Activated CD4-positive, alpha-beta T cell treated with anti-CD3 and anti-CD28 coated beads for 36 hours (primary cell): Measurements from ENCODE around the gene MYCN. TPM values are rescaled to one million over a fixed set of nuclear protein-coding genes. Genes with fewer than 3 reads are reported as not detected.
"Not testable (repeated sequence)": the region's sequence is repeated elsewhere in the genome, so short reads cannot be mapped to it uniquely, and the experiment has no call there.

ENCODE experiments used
- ATAC-seq: fragments of 200-7000 bp; cut with Tn5 transposase; one replicate; pipeline ENCODE4 v1.10.0; 2021; ENCODE audit warnings: mild to moderate bottlenecking, moderate library complexity
- CTCF ChIA-PET: fragments of 350-600 bp; sonication (Branson Sonifier 250); formaldehyde crosslinking; loops from one replicate; lab custom pipeline; 2021; ENCODE audit warnings: antibody characterized with exemption; lab: Charles Lee
- POLR2A ChIA-PET: fragments of 350-600 bp; sonication (Branson Sonifier 250); formaldehyde crosslinking; loops from one replicate; lab custom pipeline; 2021; ENCODE audit warnings: antibody characterized with exemption, inconsistent platforms; lab: Charles Lee
- DNase-seq: peaks from one replicate; pipeline ENCODE4 v3.0.0-alpha.2; 2020
- H3K27ac Mint-ChIP-seq: one replicate; pipeline ENCODE4 v1.8.0; 2021; ENCODE audit warnings: mixed read lengths
- H3K27me3 Mint-ChIP-seq: one replicate; pipeline ENCODE4 v1.8.0; 2021; ENCODE audit warnings: mixed read lengths
- H3K36me3 Mint-ChIP-seq: one replicate; pipeline ENCODE4 v1.8.0; 2021; ENCODE audit warnings: low read depth, mixed read lengths
- H3K4me1 Mint-ChIP-seq: one replicate; pipeline ENCODE4 v1.8.0; 2021; ENCODE audit warnings: mixed read lengths
- H3K4me3 Mint-ChIP-seq: one replicate; pipeline ENCODE4 v1.8.0; 2021; ENCODE audit warnings: mild to moderate bottlenecking, moderate library complexity, mixed read lengths
- H3K9me3 Mint-ChIP-seq: one replicate; pipeline ENCODE4 v1.8.0; 2021; ENCODE audit warnings: low read depth, mixed read lengths
- intact Hi-C, 2 experiments: fragments of 100-400 bp; cut with DNase I in 1 of 2; cut with micrococcal nuclease in 1 of 2; formaldehyde crosslinking; loops; one replicate each; pipeline versions ENCODE4 v1.14.2 to v1.15.1; 2022 to 2024; cut with DNase I, micrococcal nuclease
- total RNA-seq, 2 experiments: library from RNA; stranded (reverse); gene quantifications; one replicate each; pipeline ENCODE4 v1.2.3, GENCODE V29; 2021

The MYCN gene
- total RNA-seq, 2 experiments from 2014 or later = 0.18 to 0.28 TPM

GRCh38 chr2:15923597-15923996 lies 16.8 kb upstream of the MYCN start:
- intact Hi-C loops = no loop called here
- no peaks in the 10 kb centered on the region for H3K4me1 Mint-ChIP-seq
- POLR2A ChIA-PET = no interaction called here
- ATAC-seq (no peak), DNase-seq (no peak)
- CTCF ChIA-PET = no interaction called here
- H3K36me3 Mint-ChIP-seq = no peaks in the 10 kb centered on the region
- no peaks in the 10 kb centered on the region for H3K9me3 Mint-ChIP-seq
- no peaks in the 10 kb centered on the region for H3K27me3 Mint-ChIP-seq
- no peak overlapping the region for H3K27ac Mint-ChIP-seq
- no peak overlapping the region for H3K4me3 Mint-ChIP-seq

DNA sequence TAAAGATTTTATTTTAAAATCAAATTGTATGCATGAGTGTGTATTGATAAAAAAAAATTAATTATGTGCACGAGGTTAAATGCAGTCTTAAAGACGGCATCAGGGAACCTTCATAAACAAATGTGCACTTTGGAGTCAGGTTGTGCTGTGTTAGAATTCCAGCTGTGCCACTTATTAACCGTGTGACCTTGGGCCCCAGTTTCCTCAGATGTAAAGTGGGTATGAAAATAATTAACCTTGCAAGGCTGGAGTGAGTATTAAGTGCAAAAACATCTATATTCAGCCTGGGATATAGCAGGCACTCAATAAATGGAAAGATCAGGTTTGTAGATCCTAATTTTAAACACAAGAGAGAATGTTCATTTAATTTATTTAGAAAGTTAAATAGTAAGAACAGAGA lies 14.5 kb upstream of the MYCN start:
- DNase-seq (no peak), ATAC-seq (no peak)
- intact Hi-C loops = no loop called here
- Mint-ChIP-seq H3K4me3 (no peak overlapping the region), H3K9me3 (no peaks in the 10 kb centered on the region), H3K4me1 (no peaks in the 10 kb centered on the region), H3K36me3 (no peaks in the 10 kb centered on the region), H3K27me3 (no peaks in the 10 kb centered on the region), H3K27ac (no peak overlapping the region)
- ChIA-PET POLR2A (interaction anchor here (0.7 kb wide), 1 partner anchor 1693 kb away, joined by 5 read pairs; no protein-coding TSS in a partner anchor), CTCF (no interaction called here)

DNA sequence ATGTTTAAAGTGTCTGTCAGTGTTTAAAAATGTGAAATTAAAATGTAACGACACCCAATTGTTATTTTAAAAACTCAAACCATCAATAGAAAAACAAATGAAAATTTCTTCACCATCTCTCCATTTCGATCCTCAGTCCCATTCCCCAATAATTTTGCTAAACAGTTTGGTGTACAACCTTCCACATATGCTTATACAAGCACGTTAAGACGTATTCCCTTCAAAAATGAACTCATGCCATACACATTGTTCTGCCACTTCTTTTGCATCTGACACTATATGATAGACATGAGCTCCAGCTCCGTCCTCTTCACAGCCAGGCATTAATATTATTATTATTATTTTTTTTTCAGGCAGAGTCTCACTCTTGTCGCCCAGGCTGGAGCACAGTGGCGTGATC lies 14.1 kb upstream of the MYCN start:
- DNase-seq (no peak), ATAC-seq (no peak)
- ChIA-PET CTCF (interaction anchor here (0.6 kb wide), 1 partner anchor 27 kb away, joined by 4 read pairs; no protein-coding TSS in a partner anchor), POLR2A (interaction anchor here (0.7 kb wide), 1 partner anchor 1693 kb away, joined by 5 read pairs; no protein-coding TSS in a partner anchor)
- no peak overlapping the region for H3K27ac Mint-ChIP-seq
- H3K36me3 Mint-ChIP-seq = no peaks in the 10 kb centered on the region
- H3K9me3 Mint-ChIP-seq = no peaks in the 10 kb centered on the region
- H3K4me3 Mint-ChIP-seq = no peak overlapping the region
- H3K27me3 Mint-ChIP-seq = no peaks in the 10 kb centered on the region
- intact Hi-C loops = no loop called here
- no peaks in the 10 kb centered on the region for H3K4me1 Mint-ChIP-seq

- ATAC-seq = no peak
- no peaks in the 10 kb centered on the region for H3K4me1 Mint-ChIP-seq
- H3K27ac Mint-ChIP-seq = no peak overlapping the region
- no peak overlapping the region for H3K4me3 Mint-ChIP-seq
- CTCF ChIA-PET = no interaction called here
- H3K9me3 Mint-ChIP-seq = no peaks in the 10 kb centered on the region
- POLR2A ChIA-PET = no interaction called here
- H3K36me3 Mint-ChIP-seq = no peaks in the 10 kb centered on the region
- DNase-seq = no peak
- H3K27me3 Mint-ChIP-seq = no peaks in the 10 kb centered on the region
- intact Hi-C loops = no loop called here
Measured at GRCh38 chr2:15927551-15928218, 12.7 kb upstream of the MYCN start.

DNA sequence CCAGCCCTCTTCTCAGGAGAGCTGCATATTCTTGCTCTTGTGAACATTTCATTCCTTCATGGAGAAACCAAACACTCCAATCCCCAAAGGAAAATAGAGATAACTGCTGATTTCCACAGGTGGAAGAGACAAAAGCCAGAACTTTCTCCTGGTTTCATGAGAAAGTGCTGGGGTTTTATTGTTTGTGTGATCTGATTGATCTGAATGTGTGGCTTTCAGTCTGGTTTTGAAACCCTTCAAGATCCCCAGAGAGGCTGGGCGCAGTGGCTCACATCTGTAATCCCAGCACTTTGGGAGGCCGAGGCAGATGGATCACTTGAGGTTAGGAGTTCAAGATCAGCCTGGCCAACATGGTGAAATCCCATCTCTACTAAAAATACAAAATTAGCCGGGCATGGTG lies 11.3 kb upstream of the MYCN start:
- H3K9me3 Mint-ChIP-seq, H3K36me3 Mint-ChIP-seq, H3K27me3 Mint-ChIP-seq, POLR2A ChIA-PET, DNase-seq, ATAC-seq, intact Hi-C loops, CTCF ChIA-PET, H3K4me3 Mint-ChIP-seq, H3K27ac Mint-ChIP-seq, H3K4me1 Mint-ChIP-seq: not testable (repeated sequence)

DNA sequence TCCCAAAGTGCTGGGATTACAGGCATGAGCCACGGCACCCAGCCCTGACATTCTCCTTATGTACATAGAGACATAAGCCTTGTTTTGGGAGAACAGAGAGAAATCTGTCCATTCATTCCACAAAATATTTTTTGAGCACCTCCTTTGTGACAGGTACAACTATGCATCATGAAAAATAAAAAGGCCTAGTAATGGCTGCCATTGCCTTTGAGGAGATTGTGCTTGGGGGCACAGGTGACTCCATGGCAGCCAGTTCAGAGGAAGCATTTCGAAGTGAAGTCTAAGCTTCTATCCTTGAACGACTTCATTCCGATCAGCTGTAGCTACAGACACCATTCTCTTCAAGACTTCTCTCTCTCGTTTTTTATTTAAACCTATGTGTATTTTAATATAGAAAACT lies 10.5 kb upstream of the MYCN start:
- no peak for ATAC-seq
- DNase-seq = no peak
- CTCF ChIA-PET = interaction anchor here (0.7 to 2.0 kb wide), 2 partner anchors 10 to 758 kb away, joined by 3 to 8 read pairs; no protein-coding TSS in a partner anchor
- Mint-ChIP-seq H3K9me3 (no peaks in the 10 kb centered on the region), H3K4me3 (no peak overlapping the region), H3K27ac (no peak overlapping the region), H3K27me3 (no peaks in the 10 kb centered on the region), H3K36me3 (no peaks in the 10 kb centered on the region), H3K4me1 (no peaks in the 10 kb centered on the region)
- intact Hi-C loops = no loop called here
- POLR2A ChIA-PET = no interaction called here

DNA sequence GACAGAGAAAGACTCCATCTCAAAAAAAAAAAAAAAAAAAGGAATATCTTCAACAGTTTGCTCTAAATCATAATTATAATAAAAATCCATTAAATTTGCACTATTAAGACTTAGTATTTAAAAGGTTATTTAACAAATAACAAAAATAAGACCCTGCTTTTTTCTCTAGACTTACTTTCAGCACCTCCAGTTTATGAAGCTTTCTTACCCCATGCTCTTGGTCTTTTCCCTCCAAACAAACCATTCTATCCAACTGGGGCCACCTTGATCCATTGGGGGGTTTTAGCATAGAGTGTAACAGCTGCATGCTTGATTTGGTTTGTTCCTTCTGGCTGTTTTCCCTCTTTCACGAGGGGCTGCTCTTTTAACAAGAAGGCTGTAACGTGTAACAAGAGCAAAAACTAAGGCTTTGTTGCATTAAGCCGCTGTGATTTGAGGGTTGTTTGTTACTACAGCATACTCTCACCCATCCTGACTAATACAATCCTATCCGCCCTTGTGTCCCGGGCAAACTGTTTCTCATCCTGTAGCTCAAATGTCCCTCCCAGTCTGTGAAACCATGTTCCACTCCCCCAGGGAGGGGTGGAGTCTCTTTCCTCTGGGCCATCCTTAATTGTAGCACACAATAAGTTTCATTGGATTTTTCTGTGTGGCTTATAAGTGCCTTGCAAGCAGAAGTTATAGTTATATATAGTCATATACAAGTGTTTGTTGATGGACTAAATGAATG lies 9.6 kb upstream of the MYCN start:
- POLR2A ChIA-PET = no interaction called here
- H3K4me1 Mint-ChIP-seq = no peaks in the 10 kb centered on the region
- no peaks in the 10 kb centered on the region for H3K36me3 Mint-ChIP-seq
- H3K9me3 Mint-ChIP-seq = no peaks in the 10 kb centered on the region
- DNase-seq = no peak
- H3K27ac Mint-ChIP-seq = no peak overlapping the region
- H3K4me3 Mint-ChIP-seq = no peak overlapping the region
- ATAC-seq = no peak
- H3K27me3 Mint-ChIP-seq = peaks cover 3% of the 10 kb centered on the region
- intact Hi-C loops = no loop called here
- CTCF ChIA-PET = interaction anchor here (1.2 to 2.0 kb wide), 2 partner anchors 9 to 12 kb away, joined by 4 to 8 read pairs; no protein-coding TSS in a partner anchor

- H3K4me3 Mint-ChIP-seq = no peak overlapping the region
- H3K27ac Mint-ChIP-seq = no peak overlapping the region
- no peaks in the 10 kb centered on the region for H3K9me3 Mint-ChIP-seq
- intact Hi-C loops = no loop called here
- ChIA-PET CTCF (interaction anchor here (0.6 to 2.0 kb wide), 3 partner anchors 8 to 135 kb away, joined by 3 to 8 read pairs (median 4); no protein-coding TSS in a partner anchor), POLR2A (interaction anchor here (0.6 kb wide), 1 partner anchor 734 kb away, joined by 4 read pairs; no protein-coding TSS in a partner anchor)
- peaks cover 3% of the 10 kb centered on the region for H3K27me3 Mint-ChIP-seq
- H3K4me1 Mint-ChIP-seq = no peaks in the 10 kb centered on the region
- no peak for ATAC-seq
- no peak for DNase-seq
- H3K36me3 Mint-ChIP-seq = no peaks in the 10 kb centered on the region
Measured at GRCh38 chr2:15931319-15931890, 8.9 kb upstream of the MYCN start.

GRCh38 chr2:15931950-15932349 lies 8.4 kb upstream of the MYCN start:
- DNase-seq = no peak
- ChIA-PET POLR2A (interaction anchor here (0.6 kb wide), 1 partner anchor 733 kb away, joined by 4 read pairs; no protein-coding TSS in a partner anchor), CTCF (interaction anchor here (0.6 to 2.0 kb wide), 3 partner anchors 8 to 134 kb away, joined by 3 to 8 read pairs (median 4); no protein-coding TSS in a partner anchor)
- no peaks in the 10 kb centered on the region for H3K9me3 Mint-ChIP-seq
- peaks cover 3% of the 10 kb centered on the region for H3K27me3 Mint-ChIP-seq
- intact Hi-C loops = no loop called here
- H3K36me3 Mint-ChIP-seq = no peaks in the 10 kb centered on the region
- H3K27ac Mint-ChIP-seq = no peak overlapping the region
- H3K4me1 Mint-ChIP-seq = no peaks in the 10 kb centered on the region
- no peak overlapping the region for H3K4me3 Mint-ChIP-seq
- no peak for ATAC-seq

DNA sequence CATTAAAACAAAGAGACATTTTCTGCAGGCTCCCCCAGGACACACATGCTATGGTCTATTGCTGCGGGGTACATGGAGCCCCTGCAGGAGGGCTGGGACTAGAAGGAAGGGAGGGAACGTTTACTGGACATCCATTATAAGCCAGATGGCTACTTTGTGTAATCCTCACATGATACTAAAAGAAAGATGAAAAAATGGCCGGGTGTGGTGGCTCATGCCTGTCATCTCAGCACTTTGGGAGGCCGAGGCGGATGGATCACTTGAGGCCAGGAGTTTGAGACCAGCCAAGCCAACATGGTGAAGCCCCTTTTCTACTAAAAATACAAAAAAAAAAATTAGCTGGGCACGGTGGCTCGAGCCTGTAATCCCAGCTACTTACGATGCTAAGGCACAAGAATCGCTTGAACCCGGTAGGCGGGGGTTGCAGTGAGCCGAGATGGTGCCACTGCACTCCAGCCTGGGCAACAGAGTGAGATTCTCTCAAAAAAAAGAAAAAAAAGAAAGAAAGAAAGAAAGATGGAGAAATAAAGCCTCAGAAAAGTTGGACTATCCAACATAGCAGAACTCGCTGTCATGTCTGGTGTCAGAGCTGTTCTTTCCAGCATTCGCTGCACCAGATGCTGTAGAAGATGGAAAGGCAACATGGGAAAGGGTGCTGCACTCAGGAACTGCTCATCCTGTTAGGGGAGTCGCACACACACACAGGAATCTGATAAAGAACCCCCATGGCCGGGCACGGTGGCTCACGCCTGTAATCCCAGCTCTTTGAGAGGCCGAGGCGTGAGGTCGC lies 7.8 kb upstream of the MYCN start:
- Mint-ChIP-seq H3K27me3 (peaks cover 7% of the 10 kb centered on the region), H3K4me1 (no peaks in the 10 kb centered on the region), H3K9me3 (no peaks in the 10 kb centered on the region), H3K27ac (no peak overlapping the region), H3K4me3 (no peak overlapping the region), H3K36me3 (no peaks in the 10 kb centered on the region)
- DNase-seq (no peak), ATAC-seq (no peak)
- CTCF ChIA-PET = interaction anchor here (1.0 kb wide), 1 partner anchor 9 kb away, joined by 3 read pairs; no protein-coding TSS in a partner anchor
- POLR2A ChIA-PET = no interaction called here
- intact Hi-C loops = no loop called here
